Measurements from ENCODE around the gene UPK3B. TPM values are rescaled to one million over a fixed set of nuclear protein-coding genes. Genes with fewer than 3 reads are reported as not detected.
"Not testable (repeated sequence)": the region's sequence is repeated elsewhere in the genome, so short reads cannot be mapped to it uniquely, and the experiment has no call there.

UPK3B gene
- total RNA-seq, 1 donor from 2014 or later = 1.7 TPM

GRCh38 chr7:76492139-76492538 lies 18.2 kb upstream of the UPK3B start:
- DNase-seq = not testable (repeated sequence)

- not testable (repeated sequence) for DNase-seq
Measured at GRCh38 chr7:76495717-76496116, 14.6 kb upstream of the UPK3B start.

GRCh38 chr7:76497918-76498582 lies 12.3 kb upstream of the UPK3B start:
- not testable (repeated sequence) for DNase-seq

GRCh38 chr7:76498583-76499200 lies 11.7 kb upstream of the UPK3B start:
- not testable (repeated sequence) for DNase-seq

- DNase-seq = not testable (repeated sequence)
Measured at GRCh38 chr7:76499201-76499923, 11.0 kb upstream of the UPK3B start.

GRCh38 chr7:76499924-76500241 lies 10.5 kb upstream of the UPK3B start:
- not testable (repeated sequence) for DNase-seq

GRCh38 chr7:76502224-76502623 lies 8.1 kb upstream of the UPK3B start:
- DNase-seq = not testable (repeated sequence)

GRCh38 chr7:76502836-76503235 lies 7.5 kb upstream of the UPK3B start:
- DNase-seq = not testable (repeated sequence)

- not testable (repeated sequence) for DNase-seq
Measured at GRCh38 chr7:76503244-76503643, 7.1 kb upstream of the UPK3B start.

GRCh38 chr7:76504351-76505167 lies 5.8 kb upstream of the UPK3B start:
- DNase-seq = not testable (repeated sequence)

- DNase-seq = no peak
Measured at GRCh38 chr7:76505168-76506080, 4.9 kb upstream of the UPK3B start.

GRCh38 chr7:76506081-76506440 lies 4.3 kb upstream of the UPK3B start:
- no peak for DNase-seq

GRCh38 chr7:76506643-76507042 lies 3.7 kb upstream of the UPK3B start:
- not testable (repeated sequence) for DNase-seq

- no peak for DNase-seq
Measured at GRCh38 chr7:76507723-76508406, 2.5 kb upstream of the UPK3B start.

GRCh38 chr7:76511200-76511910 lies 1.0 kb downstream of the UPK3B start:
- DNase-seq = not testable (repeated sequence)

- not testable (repeated sequence) for DNase-seq
Measured at GRCh38 chr7:76511911-76512885, 1.8 kb downstream of the UPK3B start.

GRCh38 chr7:76512941-76513816 lies 2.8 kb downstream of the UPK3B start:
- DNase-seq = no peak

Data from skin of body (tissue), 2 donors.